HepG2 (cell line): ENCODE results near the gene HLA-DPA1.

Source experiments
- AHR ChIP-seq: IDR thresholded peaks from 2 replicates; pipeline ENCODE4 v1.6.1; 2018; ENCODE audit warnings: missing genetic modification reagents, missing compliant biosample characterization
- EHMT2 ChIP-seq: fragments of 200-600 bp; sonication (generic); IDR thresholded peaks from 2 replicates; pipeline ENCODE4 v1.7.0; 2017; ENCODE audit warnings: antibody characterized with exemption, low read depth, low read length, borderline replicate concordance
- ELF1 ChIP-seq: sonication (generic); formaldehyde crosslinking; IDR thresholded peaks from 2 replicates; pipeline ENCODE4 v1.4.0; 2020; ENCODE audit warnings: missing genetic modification reagents
- HNRNPLL ChIP-seq: fragments of 200-400 bp; formaldehyde crosslinking; IDR thresholded peaks from 2 replicates; pipeline ENCODE4 v1.6.1; 2017; ENCODE audit warnings: mild to moderate bottlenecking, low read depth, low read length; ENCODE audit not compliant: poor library complexity, severe bottlenecking
- KMT2A ChIP-seq: sonication (generic); formaldehyde crosslinking; IDR thresholded peaks from 2 replicates; pipeline ENCODE4 v1.4.0; 2020; ENCODE audit warnings: missing genetic modification reagents
- NFYB ChIP-seq: sonication (generic); formaldehyde crosslinking; IDR thresholded peaks from 2 replicates; pipeline ENCODE4 v1.4.0; 2020; ENCODE audit warnings: missing genetic modification reagents
- PAWR ChIP-seq: sonication (generic); formaldehyde crosslinking; IDR thresholded peaks from 2 replicates; pipeline ENCODE4 v1.4.0; 2020; ENCODE audit warnings: missing genetic modification reagents, mild to moderate bottlenecking, borderline replicate concordance
- POLR2A ChIP-seq, 2 experiments: IDR thresholded peaks; 2 replicates each; pipeline ENCODE4 v1.6.1; 2011; ENCODE audit warnings: low read depth in 2 of 2, low read length in 2 of 2, mild to moderate bottlenecking in 1 of 2, moderate library complexity in 1 of 2; ENCODE audit not compliant: insufficient read depth in 1 of 2
- SRSF9 ChIP-seq: fragments of 200-400 bp; formaldehyde crosslinking; IDR thresholded peaks from 2 replicates; pipeline ENCODE4 v1.6.1; 2018; ENCODE audit warnings: borderline replicate concordance, mild to moderate bottlenecking, low read depth, low read length; ENCODE audit not compliant: insufficient read depth, poor library complexity, severe bottlenecking
- TBX3 ChIP-seq: fragments of 450-650 bp; IDR thresholded peaks from 2 replicates; pipeline ENCODE4 v1.6.1; 2017; ENCODE audit warnings: antibody characterized with exemption, mild to moderate bottlenecking, inconsistent platforms, borderline replicate concordance
- ZNF660 ChIP-seq: sonication (generic); formaldehyde crosslinking; IDR thresholded peaks from 2 replicates; pipeline ENCODE4 v1.5.1; 2020; ENCODE audit warnings: mild to moderate bottlenecking, low read depth, missing genetic modification reagents, borderline replicate concordance
- TF ChIP-seq, protein P1 (sequence below): sonication (generic); formaldehyde crosslinking; IDR thresholded peaks from 2 replicates; pipeline ENCODE4 v1.5.0; 2020; ENCODE audit warnings: mild to moderate bottlenecking, missing genetic modification reagents, moderate library complexity
- TF ChIP-seq, protein P2 (sequence below): sonication (generic); formaldehyde crosslinking; IDR thresholded peaks from 2 replicates; pipeline ENCODE4 v1.4.0; 2020; ENCODE audit warnings: mild to moderate bottlenecking, missing genetic modification reagents

DNA sequence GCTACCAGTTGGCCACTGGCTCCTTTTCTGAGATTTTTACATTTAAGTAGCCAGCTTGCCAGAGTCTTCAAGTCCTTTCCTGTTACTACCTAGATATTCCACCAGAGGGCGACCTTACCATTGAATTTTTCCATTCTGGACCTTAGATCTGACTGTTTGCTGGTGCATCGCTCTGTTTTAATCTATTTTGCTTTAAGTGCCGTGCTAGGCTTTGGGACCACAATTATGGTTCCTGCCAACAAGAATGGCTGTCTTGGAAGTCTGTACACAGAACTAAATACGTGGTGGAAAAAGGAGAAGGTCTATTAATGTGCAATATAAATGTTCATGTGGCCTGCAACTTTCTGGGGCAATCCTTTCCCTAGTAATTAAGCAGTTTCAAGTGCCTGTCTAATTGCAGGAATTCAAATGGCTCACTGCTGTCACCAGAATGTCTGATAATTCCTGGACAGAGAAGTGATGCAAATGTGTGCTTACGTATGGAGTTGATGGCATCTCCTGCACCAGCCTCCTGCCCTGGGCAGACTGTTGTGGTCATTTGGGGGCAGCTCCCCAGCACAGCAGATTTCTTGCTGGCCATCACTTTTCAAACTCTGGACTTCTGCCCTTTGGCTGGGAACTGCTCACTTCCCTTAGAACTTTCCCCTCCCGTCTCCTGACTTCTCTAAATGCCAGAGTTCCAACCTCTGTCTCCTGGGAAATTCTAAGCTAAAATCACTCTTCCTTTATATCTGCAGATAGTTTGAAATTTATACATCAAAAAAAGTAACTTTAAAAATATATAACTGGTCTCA lies 58.4 kb downstream of the HLA-DPA1 start:
- no peak for TF ChIP-seq AHR
- no peak for TF ChIP-seq ELF1 (CRISPR knock-in tag)
- TF ChIP-seq, protein P1, sequence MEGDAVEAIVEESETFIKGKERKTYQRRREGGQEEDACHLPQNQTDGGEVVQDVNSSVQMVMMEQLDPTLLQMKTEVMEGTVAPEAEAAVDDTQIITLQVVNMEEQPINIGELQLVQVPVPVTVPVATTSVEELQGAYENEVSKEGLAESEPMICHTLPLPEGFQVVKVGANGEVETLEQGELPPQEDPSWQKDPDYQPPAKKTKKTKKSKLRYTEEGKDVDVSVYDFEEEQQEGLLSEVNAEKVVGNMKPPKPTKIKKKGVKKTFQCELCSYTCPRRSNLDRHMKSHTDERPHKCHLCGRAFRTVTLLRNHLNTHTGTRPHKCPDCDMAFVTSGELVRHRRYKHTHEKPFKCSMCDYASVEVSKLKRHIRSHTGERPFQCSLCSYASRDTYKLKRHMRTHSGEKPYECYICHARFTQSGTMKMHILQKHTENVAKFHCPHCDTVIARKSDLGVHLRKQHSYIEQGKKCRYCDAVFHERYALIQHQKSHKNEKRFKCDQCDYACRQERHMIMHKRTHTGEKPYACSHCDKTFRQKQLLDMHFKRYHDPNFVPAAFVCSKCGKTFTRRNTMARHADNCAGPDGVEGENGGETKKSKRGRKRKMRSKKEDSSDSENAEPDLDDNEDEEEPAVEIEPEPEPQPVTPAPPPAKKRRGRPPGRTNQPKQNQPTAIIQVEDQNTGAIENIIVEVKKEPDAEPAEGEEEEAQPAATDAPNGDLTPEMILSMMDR (CRISPR knock-in tag): peak; percentile 80
- no peak for TF ChIP-seq NFYB
- TF ChIP-seq ZNF660 (CRISPR knock-in tag): no peak
- no peak for TF ChIP-seq HNRNPLL
- TF ChIP-seq SRSF9: no peak
- no peak for TF ChIP-seq TBX3
- TF ChIP-seq, protein P2, sequence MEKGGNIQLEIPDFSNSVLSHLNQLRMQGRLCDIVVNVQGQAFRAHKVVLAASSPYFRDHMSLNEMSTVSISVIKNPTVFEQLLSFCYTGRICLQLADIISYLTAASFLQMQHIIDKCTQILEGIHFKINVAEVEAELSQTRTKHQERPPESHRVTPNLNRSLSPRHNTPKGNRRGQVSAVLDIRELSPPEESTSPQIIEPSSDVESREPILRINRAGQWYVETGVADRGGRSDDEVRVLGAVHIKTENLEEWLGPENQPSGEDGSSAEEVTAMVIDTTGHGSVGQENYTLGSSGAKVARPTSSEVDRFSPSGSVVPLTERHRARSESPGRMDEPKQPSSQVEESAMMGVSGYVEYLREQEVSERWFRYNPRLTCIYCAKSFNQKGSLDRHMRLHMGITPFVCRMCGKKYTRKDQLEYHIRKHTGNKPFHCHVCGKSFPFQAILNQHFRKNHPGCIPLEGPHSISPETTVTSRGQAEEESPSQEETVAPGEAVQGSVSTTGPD (CRISPR knock-in tag): no peak
- no peak for TF ChIP-seq POLR2A (IDR thresholded peaks at IDR 0.05; ENCODE audit: insufficient read depth in 1 of 2, low read depth in 2 of 2, low read length in 2 of 2)
- no peak for TF ChIP-seq PAWR (CRISPR knock-in tag)
- TF ChIP-seq EHMT2: no peak
- no peak for TF ChIP-seq KMT2A (CRISPR knock-in tag)
